NCI-H345 (cell line): ENCODE measurements around the gene EPO.
"Not testable (repeated sequence)": the region's sequence is repeated elsewhere in the genome, so short reads cannot be mapped to it uniquely, and the experiment has no call there.

Source experiments
- DNase-seq: peaks from one replicate; lab custom pipeline; 2025; lab: John Stamatoyannopoulos, UW

Gene EPO

GRCh38 chr7:100682991-100683658 is 37.1 kb upstream of the EPO start:
- DNase-seq = no peak

- DNase-seq = no peak
Observed at GRCh38 chr7:100683659-100684533, 36.4 kb upstream of the EPO start.

GRCh38 chr7:100684534-100685042 is 35.7 kb upstream of the EPO start:
- no peak for DNase-seq

- no peak for DNase-seq
Observed at GRCh38 chr7:100685049-100685605, 35.1 kb upstream of the EPO start.

GRCh38 chr7:100685631-100686145 is 34.6 kb upstream of the EPO start:
- no peak for DNase-seq

- no peak for DNase-seq
Observed at GRCh38 chr7:100686201-100686821, 34.0 kb upstream of the EPO start.

GRCh38 chr7:100686822-100687211 is 33.5 kb upstream of the EPO start:
- DNase-seq = no peak

- no peak for DNase-seq
Observed at GRCh38 chr7:100687261-100687660, 33.0 kb upstream of the EPO start.

- no peak for DNase-seq
Observed at GRCh38 chr7:100687751-100688300, 32.4 kb upstream of the EPO start.

- no peak for DNase-seq
Observed at GRCh38 chr7:100688326-100688860, 31.9 kb upstream of the EPO start.

- DNase-seq = no peak
Observed at GRCh38 chr7:100689230-100690135, 30.8 kb upstream of the EPO start.

- DNase-seq = peak; percentile 72
Observed at GRCh38 chr7:100691676-100692577, 28.3 kb upstream of the EPO start.

- DNase-seq = no peak
Observed at GRCh38 chr7:100692578-100692961, 27.7 kb upstream of the EPO start.

GRCh38 chr7:100693312-100694097 is 26.8 kb upstream of the EPO start:
- no peak for DNase-seq

GRCh38 chr7:100694098-100694745 is 26.0 kb upstream of the EPO start, which contains the start of gene GIGYF1:
TSS of gene GIGYF1 (minus strand) at chr7:100694250. CDS start at chr7:100688238, 6,012 bp downstream.
- peak; percentile 82 for DNase-seq

GRCh38 chr7:100696123-100696521 is 24.1 kb upstream of the EPO start:
- no peak for DNase-seq

GRCh38 chr7:100699018-100699417 is 21.2 kb upstream of the EPO start:
- no peak for DNase-seq

- not testable (repeated sequence) for DNase-seq
Observed at GRCh38 chr7:100701089-100701488, 19.2 kb upstream of the EPO start.
